Measurements from ENCODE around the gene RAB14. TPM values are rescaled to one million over a fixed set of nuclear protein-coding genes. Genes with fewer than 3 reads are reported as not detected.

The RAB14 gene
- total RNA-seq, 1 experiment from 2014 or later: 29.4 TPM

DNA sequence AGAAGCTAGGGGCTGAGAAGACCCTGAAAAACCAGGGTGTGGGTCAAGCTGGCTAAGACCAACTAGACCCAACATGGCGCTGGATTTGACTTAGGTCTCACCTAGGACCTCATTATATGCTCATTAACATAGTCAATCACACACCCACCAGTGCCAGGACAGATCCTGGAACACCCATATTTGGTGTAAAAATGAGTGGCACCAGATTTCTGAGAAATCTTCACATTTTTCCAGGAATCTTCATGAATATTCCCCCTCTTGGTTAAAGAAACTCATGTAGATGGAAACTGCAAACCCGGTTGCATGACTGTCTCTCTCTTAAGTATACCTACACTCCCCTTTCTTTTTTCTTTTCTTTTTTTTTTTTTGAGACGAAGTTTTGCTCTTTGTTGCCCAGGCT lies 17.9 kb upstream of the RAB14 start:
- no peak for DNase-seq (ENCODE audit: low read depth)

DNA sequence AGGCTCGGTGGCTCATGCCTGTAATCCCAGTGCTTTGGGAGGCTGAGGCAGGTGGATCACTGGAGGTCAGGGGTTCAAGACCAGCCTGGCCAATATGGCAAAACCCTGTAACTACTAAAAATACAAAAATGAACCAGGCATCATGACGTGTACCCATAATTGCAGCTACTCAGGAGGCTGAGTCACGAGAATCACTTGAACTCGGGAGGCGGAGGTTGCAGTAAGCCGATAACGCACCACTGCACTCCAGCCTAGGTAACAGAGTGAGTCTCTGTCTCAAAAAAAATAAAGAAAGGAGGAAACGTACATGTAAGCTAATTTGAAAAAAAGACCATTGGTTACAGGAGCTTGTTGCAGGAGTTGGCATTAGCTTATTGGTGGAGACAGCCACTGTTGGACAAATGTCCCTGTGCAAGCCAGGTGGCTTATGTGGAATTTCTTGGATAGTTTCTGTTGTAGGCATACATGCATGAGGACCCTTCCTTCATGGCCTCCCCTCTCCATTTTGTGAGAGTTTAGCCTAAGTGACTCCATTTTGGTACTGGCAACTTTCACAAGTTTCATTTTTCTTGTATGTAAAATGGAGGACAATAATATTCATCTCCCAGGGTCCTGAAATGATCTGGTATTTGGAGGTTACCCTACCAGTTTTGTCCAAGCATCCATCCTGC lies 16.8 kb upstream of the RAB14 start:
- no peak for DNase-seq (ENCODE audit: low read depth)

DNA sequence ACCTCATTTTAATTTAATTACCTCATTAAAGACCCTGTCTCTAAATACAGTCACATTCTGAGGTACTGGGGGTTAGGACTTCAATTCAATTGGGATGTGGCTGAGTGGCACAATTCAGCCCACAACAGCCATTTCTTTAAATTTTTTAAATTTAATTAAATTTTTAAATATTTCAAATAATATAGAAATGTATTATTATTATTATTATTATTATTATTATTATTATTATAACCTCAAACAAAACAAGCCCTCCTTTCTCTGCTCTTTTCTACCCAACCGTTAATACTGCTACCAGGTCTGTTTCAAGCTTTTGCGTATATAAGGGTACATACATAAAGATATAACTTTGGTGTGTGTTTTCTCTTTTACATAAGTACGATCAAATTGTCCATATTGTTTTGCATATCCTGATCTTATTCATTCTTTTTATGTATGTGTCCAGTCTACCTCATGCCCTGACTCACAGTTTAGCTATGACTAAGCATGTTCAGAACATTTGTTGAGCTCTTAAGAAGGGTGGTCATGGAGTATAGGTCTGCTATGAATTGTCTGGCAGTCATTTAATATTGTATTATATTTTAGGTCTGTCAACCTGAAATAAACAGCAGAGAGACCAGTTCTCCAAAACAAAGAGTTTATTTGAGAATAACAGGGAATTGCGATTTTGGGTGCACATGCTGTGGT lies 16.1 kb upstream of the RAB14 start:
- DNase-seq (ENCODE audit: low read depth): peak; percentile 63

DNA sequence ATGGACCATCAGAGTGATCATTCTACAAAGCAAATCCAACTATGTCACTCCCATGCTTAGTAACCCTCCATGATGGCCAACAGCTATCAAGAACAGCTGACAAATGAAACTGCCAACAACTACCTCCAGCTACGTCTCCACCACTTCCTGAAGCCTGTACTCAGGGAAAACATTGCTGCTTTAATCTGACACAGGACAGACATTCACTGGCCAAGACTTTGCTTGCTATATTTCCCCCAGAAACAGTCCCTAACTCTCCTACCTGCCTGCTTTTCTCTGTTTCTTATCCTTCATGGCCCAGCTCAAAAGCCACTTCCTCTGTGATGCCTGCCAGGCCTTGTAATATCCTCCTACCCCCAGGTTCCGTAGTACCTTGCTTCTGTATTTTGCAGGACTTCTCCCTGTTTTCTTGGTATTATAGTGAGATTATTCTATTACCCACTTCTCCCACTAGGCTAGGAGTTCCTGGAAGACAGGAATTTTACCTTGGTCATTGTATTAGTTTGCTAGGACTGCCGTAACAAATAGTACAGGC lies 14.7 kb upstream of the RAB14 start:
- no peak for DNase-seq (ENCODE audit: low read depth)

DNA sequence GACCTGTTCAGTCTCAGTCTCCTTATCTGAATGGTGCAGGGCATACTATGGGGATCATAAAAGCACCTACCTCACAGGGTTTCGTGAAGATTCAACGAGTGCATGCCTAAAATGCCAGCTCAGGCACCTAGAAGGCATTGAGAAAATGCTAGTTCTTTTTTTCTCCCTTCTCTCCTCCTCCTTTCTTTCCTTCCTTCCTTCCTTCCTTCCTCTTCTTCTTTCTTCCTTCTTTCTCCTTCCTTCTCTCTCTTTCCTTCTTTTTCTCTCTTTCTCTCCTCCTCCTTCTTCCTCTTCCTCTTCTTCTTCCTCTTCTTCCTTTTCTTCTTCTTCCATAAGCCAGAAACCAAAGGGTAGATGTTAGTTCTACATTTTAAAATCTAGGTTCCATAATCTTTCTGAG lies 12.3 kb upstream of the RAB14 start:
- no peak for DNase-seq (ENCODE audit: low read depth)

DNA sequence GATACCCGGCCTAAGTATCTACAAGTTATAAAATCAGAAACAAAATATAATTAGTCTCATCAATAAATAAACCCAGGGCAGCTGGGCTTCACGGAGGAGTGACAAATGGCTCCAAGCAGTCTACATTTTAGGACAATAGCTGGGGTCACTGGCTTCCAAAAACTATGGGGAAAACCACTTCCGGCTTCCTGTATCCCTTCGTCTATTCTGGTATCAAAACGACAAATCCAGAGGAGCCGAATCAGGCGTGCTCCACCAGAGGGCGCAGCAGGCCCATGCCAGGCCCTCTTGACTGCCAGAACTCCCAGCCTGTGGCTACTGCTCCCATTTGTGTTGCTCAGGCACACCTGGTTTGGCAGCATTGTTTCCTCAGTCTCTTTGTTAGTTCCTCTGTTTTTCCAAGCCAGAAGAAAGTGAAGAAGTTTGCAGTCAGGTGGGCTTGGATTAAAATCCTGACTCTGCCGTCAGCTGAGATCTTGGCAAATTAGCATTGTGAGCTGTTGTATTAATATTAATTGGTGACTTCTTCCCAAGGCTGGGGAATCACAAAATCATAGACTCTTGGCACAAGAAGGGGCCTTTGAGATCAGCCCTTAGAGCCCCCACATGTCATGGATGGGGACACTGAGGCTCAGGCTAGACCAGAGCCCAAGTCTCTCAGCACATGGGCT lies 11.6 kb upstream of the RAB14 start:
- DNase-seq (ENCODE audit: low read depth): peak; percentile 82

DNA sequence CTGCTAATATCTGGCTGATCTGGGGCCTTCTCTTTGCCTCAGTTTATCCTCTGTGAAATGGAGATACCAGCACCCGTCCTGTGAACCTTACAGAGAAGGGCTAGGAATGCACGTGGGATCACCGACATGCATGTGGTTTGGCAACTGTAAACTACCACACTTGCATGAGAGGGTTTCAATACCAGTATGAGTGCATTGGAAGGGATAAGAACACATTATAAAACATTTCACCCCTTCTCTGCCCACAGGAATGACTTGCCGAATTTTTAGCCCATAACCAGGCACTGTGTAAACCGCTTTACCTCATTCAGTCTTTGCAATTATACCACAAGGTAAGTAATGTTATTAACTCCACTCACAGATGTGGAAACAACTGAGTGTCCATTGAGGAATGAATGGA lies 8.9 kb upstream of the RAB14 start:
- DNase-seq (ENCODE audit: low read depth): no peak

DNA sequence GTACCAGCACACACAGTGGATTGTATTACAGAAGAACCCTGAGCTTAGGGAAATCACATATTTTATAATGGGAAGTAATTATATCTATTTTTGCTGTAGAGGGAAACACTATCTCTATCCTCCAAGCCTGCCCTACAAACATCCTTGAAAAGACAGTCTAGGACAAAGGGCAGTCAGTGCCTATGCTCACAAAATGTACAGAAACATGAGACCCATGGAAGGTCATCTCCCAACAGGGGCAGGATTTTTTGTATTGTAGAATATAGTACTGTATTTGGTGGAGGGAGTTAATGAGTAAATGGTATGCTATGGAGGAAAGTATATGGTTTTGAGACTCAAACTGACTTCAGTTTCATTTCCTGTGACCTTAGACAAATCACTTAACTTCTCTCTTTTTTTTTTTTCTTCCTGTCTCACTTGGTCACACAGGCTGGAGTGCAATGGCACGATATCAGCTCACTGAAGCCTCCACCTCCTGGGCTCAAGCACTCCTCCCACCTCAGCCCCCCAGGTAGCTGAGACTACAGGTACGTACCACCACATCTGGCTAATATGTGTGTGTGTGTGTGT lies 5.8 kb upstream of the RAB14 start:
- DNase-seq (ENCODE audit: low read depth): no peak

DNA sequence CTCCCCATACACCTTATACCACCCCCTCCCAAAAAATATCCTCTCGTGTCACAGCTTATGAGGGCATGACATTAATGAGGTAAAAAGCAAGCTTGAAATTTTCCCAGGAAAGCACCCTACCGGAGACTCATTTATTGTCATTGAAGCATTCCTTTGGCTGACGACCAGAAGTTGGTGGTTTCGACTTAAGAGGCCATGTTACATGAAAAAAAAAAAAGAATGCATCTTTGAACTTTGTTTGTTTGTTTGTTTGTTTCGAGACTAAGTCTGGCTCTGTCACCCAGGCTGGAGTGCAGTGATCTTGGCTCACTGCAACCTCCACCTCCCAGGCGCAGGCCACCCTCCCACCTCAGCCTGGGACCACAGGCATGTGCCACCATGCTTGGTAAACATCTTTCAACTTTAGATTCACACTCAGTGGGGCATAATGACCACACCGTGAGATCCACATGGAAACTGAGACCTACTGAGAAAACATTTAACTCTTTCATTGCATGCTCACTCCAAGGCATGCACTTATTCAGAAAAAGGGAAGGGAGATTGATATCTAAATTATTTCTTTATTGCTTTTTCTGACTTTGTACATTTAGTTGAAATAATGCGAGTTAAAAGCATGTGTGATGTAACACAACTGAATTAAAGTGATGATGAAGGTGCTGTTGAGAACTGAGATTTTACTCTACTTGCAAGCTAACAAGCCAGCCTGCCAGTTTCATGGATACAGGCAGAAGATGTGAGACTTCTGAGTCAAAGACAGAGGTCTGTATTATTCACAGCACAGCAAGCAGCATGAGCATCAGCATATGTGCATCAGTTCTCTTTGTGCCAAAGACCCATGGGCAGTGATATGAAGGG lies 5.1 kb upstream of the RAB14 start:
- DNase-seq (ENCODE audit: low read depth): no peak

DNA sequence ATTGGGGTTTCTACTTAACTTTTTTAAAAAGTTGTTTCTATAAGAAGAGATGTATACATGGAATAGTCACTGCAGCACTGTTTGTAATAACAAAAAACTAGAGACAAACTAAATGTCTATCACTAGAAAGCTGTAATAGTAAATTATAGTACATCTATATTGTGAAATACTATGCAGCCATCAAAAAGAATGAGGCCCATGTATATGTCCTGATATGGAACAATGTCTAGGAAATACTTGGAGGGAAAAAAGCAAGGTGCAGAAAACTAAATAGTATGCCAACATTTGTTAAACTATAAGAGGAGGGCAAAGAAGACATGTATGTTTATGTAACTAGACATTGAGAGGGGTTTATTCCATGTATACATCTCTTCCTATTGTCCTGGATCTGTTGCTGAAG lies 2.9 kb upstream of the RAB14 start:
- DNase-seq (ENCODE audit: low read depth): no peak

DNA sequence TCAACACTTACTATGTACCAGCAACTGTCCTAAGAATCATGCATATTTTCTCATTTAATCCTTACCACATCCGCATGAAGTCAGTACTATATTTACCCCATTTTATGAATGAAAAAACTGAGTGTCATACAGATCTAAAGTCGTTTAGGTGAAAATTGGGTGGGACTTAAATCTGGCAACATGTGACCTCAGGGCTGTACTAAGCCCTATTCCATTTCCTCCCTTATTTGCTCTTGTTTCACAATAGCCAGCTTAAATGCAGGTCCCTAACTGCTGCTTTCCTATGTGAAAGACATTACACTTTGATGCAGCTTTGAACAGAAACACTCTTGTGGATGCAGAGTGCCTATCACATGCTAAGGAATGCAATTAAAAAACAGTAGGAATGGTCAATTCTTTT lies 2.5 kb upstream of the RAB14 start:
- no peak for DNase-seq (ENCODE audit: low read depth)

DNA sequence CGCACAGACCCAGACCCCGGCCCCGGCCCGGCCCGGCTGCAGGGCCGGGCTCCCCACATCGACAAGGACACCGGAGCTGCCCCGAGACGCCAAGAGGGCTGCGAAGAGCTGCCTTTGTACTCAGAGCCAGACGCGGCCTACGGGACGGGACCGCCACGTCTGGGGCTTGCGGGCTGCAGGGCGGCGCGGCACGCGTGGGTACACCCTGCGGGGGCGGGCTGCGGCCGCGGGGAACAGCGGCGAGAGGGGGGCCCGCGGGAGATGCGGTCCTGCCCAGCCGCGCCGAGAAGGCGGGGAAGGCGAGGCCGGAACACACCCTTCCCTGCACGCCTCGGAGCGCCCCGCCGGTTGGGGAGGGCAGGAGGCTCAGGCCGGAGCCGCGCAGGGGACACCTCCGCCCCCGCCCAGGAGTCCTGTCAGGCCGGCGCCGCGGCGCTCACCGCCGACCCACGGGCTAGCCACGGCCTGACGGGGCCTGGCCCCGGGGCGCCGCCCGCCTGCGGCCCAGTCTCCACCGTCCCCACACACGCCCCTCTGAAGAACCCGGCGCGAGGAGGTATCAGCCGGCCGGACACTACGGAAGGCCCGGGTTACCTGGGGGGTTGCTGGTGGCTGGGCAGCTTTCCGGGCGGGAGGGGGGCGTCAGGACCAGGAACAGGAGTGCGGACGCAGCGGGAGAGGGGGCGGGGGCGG lies 478 bp downstream of the RAB14 start:
- DNase-seq (ENCODE audit: low read depth): no peak

DNA sequence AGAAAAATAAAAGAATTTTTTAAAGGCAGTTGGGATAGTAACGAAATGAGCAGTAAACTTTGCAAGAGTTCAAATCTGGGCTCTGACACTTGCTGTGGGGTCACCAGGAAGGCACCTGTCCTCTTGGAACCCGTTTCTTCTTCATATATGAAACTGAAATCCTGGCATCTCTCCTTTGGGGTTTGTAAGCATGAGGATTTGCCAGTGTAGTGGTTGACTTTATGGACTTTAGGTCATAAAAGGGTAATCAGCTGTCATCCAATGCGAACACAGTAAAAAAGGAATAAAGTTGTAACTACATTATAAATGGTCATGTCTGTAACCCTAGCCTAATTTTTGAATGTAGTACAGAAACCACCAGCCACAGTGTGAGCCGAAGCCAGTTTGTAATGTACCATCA lies 1.3 kb downstream of the RAB14 start:
- DNase-seq (ENCODE audit: low read depth): peak; percentile 22

DNA sequence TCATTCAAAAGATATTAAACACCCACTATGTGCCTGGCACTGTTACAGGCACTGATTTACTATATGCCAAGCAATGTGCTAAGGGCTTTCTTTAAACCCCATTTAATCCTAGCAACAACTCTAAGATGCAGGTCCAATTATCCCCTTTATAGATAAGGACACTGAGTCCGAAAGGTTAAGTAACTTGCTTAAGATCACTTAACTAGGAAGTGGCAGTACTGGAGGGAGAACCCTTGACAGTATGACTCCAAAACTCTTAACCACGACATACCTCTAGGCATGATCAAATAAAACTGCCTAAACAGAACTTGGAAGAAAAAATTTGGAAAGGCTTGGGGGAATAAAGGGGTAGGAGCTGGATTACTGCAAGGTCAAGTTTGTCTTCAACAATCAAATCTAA lies 1.7 kb downstream of the RAB14 start:
- no peak for DNase-seq (ENCODE audit: low read depth)

DNA sequence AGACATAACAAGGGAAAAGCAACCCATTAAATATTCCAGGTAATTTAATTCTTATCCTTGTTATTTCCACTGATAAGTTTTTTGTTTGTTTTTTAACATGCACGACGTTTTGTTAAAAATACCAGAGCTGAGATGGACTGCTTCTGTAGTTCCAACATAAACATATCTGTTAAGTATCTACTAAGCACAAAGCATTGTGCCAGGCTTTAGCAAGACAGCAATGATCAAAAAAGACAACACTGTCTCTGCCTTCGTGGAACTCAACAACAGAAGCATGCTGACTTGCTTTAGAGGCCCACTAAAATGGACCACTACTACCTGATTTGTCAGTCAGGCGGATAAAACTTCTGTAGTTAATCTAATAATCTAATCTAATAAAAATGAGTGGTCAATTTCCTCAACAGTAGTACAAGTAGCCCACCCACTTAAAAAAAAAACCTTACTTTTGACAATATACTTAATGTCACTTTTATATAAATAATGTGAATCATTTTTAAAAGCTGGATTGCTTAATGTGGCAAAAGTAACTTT lies 3.1 kb downstream of the RAB14 start:
- no peak for DNase-seq (ENCODE audit: low read depth)

DNA sequence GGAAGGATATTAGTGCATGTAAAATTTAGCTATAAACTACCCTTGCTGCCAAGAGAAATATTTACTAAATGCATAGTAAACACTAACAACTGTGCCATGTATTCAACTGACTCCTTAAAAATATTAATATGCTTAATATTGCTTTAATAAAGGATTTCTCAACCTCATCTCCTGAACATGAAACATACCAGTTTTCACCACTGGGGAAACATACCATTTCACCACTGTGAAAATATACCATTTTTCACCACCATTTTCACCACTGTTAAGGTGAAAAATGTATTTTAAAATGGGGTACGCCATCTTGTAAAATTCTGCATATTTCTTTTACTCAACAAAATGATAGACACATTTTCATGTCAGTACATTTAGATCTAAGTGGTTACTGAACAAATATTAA lies 4.5 kb downstream of the RAB14 start:
- DNase-seq (ENCODE audit: low read depth): no peak

DNA sequence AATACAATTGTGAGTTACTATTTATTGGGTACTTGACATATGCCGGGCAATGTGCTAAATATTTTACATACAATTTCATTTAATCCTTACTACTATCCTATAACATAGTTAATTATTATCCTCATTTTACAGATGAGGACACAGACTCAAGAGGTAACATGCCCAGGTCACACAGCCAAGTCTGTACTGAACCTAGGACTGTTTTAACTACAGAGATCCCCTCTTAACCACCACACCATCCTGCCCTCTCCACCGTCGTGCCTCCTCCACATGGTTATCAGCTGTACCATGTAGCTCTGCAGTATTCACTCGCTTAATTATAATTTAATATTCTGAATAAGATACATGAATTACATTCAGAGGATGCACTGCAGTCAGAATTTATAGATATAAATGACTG lies 5.3 kb downstream of the RAB14 start:
- DNase-seq (ENCODE audit: low read depth): no peak

DNA sequence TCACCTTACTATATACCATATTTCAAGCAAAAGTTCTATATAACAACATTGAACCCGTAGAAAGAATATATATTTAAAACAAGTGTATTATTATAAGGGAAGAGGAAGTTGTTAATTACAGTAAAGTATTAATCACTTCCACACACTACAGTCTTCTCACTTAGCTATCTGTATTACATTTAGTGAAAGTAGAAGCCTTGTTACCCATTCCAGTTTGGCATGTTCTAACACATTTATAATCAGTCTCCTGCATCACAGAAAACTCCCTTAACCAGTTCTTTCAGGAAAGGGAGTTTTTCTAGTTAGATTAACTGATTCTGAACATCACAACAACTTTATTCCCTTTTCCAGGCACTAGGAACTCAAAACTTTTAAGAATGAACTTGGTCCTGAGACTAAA lies 6.9 kb downstream of the RAB14 start:
- DNase-seq (ENCODE audit: low read depth): no peak

DNA sequence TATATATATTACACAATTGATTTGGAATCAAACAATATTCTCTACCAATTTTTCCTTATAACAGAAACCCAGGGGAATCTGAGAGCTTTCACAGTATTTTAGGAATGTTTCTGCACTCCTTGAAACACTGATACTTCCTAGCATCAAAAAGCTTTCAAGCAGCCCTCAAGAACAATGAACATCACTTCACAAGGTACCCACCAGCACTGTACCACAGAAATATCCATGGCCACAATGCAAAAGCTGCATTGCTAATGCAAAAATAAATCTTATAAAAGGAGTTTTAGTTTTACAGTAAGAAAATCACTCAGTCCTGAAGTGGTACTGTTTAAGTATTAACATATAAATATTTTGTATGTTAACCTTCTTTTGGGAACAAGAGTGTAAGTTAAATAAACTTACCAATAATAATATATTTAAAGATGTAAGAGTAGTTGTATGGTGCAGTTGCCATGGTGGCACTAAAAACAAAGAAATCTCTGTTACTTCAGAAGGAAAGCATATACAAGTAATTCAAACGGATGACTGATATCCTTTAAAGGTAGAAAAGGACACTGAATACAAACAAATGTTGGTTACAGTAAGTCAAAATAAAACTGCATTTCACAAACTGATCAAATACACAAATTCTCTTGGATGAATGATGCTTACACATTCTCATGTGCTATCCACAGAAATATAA lies 8.6 kb downstream of the RAB14 start:
- DNase-seq (ENCODE audit: low read depth): no peak

DNA sequence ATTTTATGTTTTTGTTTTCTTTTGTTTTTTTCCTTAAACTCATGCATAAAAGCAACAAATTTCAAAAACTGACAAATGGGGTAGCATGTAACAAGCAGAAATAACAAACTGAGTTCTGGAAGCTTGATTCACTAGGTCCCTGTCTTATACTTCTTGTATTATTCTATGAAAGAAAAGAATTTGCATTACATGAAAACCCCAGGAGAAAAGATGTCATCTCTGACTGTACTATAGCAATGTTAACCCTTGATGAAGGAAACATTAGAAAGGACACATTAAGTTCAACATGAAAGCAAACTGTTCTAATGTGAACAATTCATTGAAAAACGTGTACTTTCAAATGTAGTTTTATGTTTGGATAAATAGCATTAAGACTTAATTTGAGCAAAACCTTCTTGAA lies 9.2 kb downstream of the RAB14 start:
- peak; percentile 11 for DNase-seq (ENCODE audit: low read depth)

Data from LHCN-M2 (cell line).